Activated CD4-positive, CD25-positive, alpha-beta regulatory T cell (primary cell): ENCODE data around the gene TBRG1.
"Not testable (repeated sequence)": the region's sequence is repeated elsewhere in the genome, so short reads cannot be mapped to it uniquely, and the experiment has no call there.

Experiments
- DNase-seq, 4 experiments: peaks; one replicate each; lab custom pipeline; 2025; lab: John Stamatoyannopoulos, UW

TBRG1 gene

GRCh38 chr11:124622531-124623451, at the start of gene TBRG1:
TSS of gene TBRG1 (plus strand) at chr11:124622864. CDS start at chr11:124623084, 220 bp downstream.
- peak; percentile 61 to 77 (median 71) for DNase-seq

GRCh38 chr11:124577716-124578427, 44.8 kb upstream of the TBRG1 start:
- DNase-seq = no peak

- no peak for DNase-seq
Measured at GRCh38 chr11:124578761-124579160, 43.9 kb upstream of the TBRG1 start.

- no peak for DNase-seq
Measured at GRCh38 chr11:124581817-124582216, 40.8 kb upstream of the TBRG1 start.

GRCh38 chr11:124582565-124582964, 40.1 kb upstream of the TBRG1 start:
- DNase-seq = no peak

GRCh38 chr11:124583781-124584180, 38.9 kb upstream of the TBRG1 start:
- no peak for DNase-seq

GRCh38 chr11:124584681-124585372, 37.8 kb upstream of the TBRG1 start:
- DNase-seq = no peak

GRCh38 chr11:124586238-124586860, 36.3 kb upstream of the TBRG1 start:
- peak in 2 of 4 experiments; percentile 2 to 14 for DNase-seq

GRCh38 chr11:124591430-124591829, 31.2 kb upstream of the TBRG1 start:
- no peak for DNase-seq

- DNase-seq = no peak
Measured at GRCh38 chr11:124592627-124593026, 30.0 kb upstream of the TBRG1 start.

- DNase-seq = no peak
Measured at GRCh38 chr11:124595302-124595701, 27.4 kb upstream of the TBRG1 start.

- no peak for DNase-seq
Measured at GRCh38 chr11:124597626-124598025, 25.0 kb upstream of the TBRG1 start.

GRCh38 chr11:124600621-124601320, 21.9 kb upstream of the TBRG1 start:
- DNase-seq = no peak

- DNase-seq = no peak
Measured at GRCh38 chr11:124602193-124602592, 20.5 kb upstream of the TBRG1 start.

- not testable (repeated sequence) for DNase-seq
Measured at GRCh38 chr11:124602723-124603122, 19.9 kb upstream of the TBRG1 start.

GRCh38 chr11:124605719-124606118, 16.9 kb upstream of the TBRG1 start:
- DNase-seq = no peak

- DNase-seq = no peak
Measured at GRCh38 chr11:124608147-124608546, 14.5 kb upstream of the TBRG1 start.

GRCh38 chr11:124610295-124610694, 12.4 kb upstream of the TBRG1 start:
- DNase-seq = no peak

- DNase-seq = no peak
Measured at GRCh38 chr11:124611064-124611463, 11.6 kb upstream of the TBRG1 start, which contains the start of gene PANX3. TSS of gene PANX3 (plus strand) at chr11:124611428. CDS start at chr11:124611557, 129 bp downstream.

GRCh38 chr11:124612045-124612444, 10.6 kb upstream of the TBRG1 start:
- DNase-seq = no peak

- no peak for DNase-seq
Measured at GRCh38 chr11:124612567-124613246, 10.0 kb upstream of the TBRG1 start.
